SK-N-SH treated with all-trans-retinoic acid at 6 μM for 48 hours (cell line): ENCODE data around the gene MAT1A.

Experiments
- OSR1 ChIP-seq: fragments of 250-450 bp; sonication (Bioruptor Pico); IDR thresholded peaks from 2 replicates; pipeline ENCODE4 v1.8.0; 2022; ENCODE audit warnings: moderate library complexity, mild to moderate bottlenecking, inconsistent platforms
- TCF4 ChIP-seq: fragments of 250-450 bp; sonication (Bioruptor Pico); IDR thresholded peaks from 2 replicates; pipeline ENCODE4 v1.8.0; 2021; ENCODE audit warnings: mild to moderate bottlenecking, moderate library complexity, borderline replicate concordance
- ZC3H10 ChIP-seq: fragments of 250-450 bp; sonication (Bioruptor Pico); IDR thresholded peaks from 2 replicates; pipeline ENCODE4 v1.5.1; 2021; ENCODE audit warnings: mild to moderate bottlenecking, moderate library complexity
- ZNF70 ChIP-seq: fragments of 450-650 bp; formaldehyde crosslinking; IDR thresholded peaks from 2 replicates; pipeline ENCODE4 v1.5.0; 2020; ENCODE audit warnings: mild to moderate bottlenecking, moderate library complexity
- TF ChIP-seq, protein P1 (sequence below): fragments of 250-450 bp; sonication (Bioruptor Pico); IDR thresholded peaks from 2 replicates; pipeline ENCODE4 v1.5.1; 2020; ENCODE audit warnings: low read depth, mild to moderate bottlenecking, moderate library complexity

DNA sequence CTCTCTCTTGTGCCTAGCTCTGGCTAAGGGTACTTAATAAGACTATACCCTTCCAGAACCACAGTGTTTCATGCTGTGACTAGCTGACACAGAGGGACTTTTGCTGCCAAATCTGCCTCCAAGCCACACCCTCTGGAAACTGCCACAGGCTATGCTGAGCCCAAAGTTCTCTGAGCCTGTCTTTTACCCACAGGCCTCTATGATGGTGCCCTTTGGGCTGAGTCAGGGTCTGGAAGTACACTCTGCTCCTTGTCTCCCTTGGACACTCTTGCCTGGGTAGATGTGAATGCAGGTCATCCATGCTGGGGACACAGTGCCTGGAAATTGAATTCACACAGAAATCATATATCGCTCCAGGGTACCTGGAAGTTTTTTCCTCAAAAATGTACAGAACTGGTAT lies 44.5 kb upstream of the MAT1A start:
- TF ChIP-seq TCF4 (CRISPR knock-in tag) (no peak), OSR1 (no peak), ZC3H10 (CRISPR knock-in tag) (no peak), ZNF70 (CRISPR knock-in tag) (no peak)
- TF ChIP-seq, protein P1, sequence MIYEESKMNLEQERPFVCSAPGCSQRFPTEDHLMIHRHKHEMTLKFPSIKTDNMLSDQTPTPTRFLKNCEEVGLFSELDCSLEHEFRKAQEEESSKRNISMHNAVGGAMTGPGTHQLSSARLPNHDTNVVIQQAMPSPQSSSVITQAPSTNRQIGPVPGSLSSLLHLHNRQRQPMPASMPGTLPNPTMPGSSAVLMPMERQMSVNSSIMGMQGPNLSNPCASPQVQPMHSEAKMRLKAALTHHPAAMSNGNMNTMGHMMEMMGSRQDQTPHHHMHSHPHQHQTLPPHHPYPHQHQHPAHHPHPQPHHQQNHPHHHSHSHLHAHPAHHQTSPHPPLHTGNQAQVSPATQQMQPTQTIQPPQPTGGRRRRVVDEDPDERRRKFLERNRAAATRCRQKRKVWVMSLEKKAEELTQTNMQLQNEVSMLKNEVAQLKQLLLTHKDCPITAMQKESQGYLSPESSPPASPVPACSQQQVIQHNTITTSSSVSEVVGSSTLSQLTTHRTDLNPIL (CRISPR knock-in tag) = no peak
